Measurements from ENCODE around the gene GTSE1. TPM values are rescaled to one million over a fixed set of nuclear protein-coding genes. Genes with fewer than 3 reads are reported as not detected.

GTSE1 gene
- total RNA-seq, 1 experiment from 2014 or later = 46.1 TPM

- TF ChIP-seq ZBTB33 (IDR thresholded peaks at IDR 0.05; ENCODE audit: extremely low read depth, insufficient replicate concordance, low read length) (no peak), SIN3A (IDR thresholded peaks at IDR 0.05; ENCODE audit: low read depth) (no peak), SRF (IDR thresholded peaks at IDR 0.05; ENCODE audit: low read depth) (no peak)
Measured at GRCh38 chr22:46280999-46281623, 15.6 kb upstream of the GTSE1 start (continued).

GRCh38 chr22:46281866-46282678, 14.6 kb upstream of the GTSE1 start:
- no peaks in the 10 kb centered on the region for H4K20me1 ChIP-seq (ENCODE audit: insufficient read depth)
- no peak overlapping the region for H3K4me2 ChIP-seq (ENCODE audit: low read length)
- CTCF ChIA-PET = no interaction called here
- no peak for TF ChIP-seq FOSL1 (IDR thresholded peaks at IDR 0.05; ENCODE audit: low read depth)
- TF ChIP-seq ZBTB33 (IDR thresholded peaks at IDR 0.05; ENCODE audit: extremely low read depth, insufficient replicate concordance, low read length) = no peak
- no peak for TF ChIP-seq ZFX (IDR thresholded peaks at IDR 0.05)
- no peak for TF ChIP-seq YY1 (IDR thresholded peaks at IDR 0.05; ENCODE audit: extremely low read depth, insufficient replicate concordance, low read depth, low read length)
- TF ChIP-seq EZH2phosphoT487 (IDR thresholded peaks at IDR 0.05; ENCODE audit: borderline replicate concordance) = no peak
- TF ChIP-seq MAX (IDR thresholded peaks at IDR 0.05) = no peak
- no peak for TF ChIP-seq CBX3 (IDR thresholded peaks at IDR 0.05; ENCODE audit: low read depth)
- TF ChIP-seq CEBPB (IDR thresholded peaks at IDR 0.05; ENCODE audit: low read depth) = no peak
- TF ChIP-seq ATF3 (IDR thresholded peaks at IDR 0.05) = no peak
- no peak for TF ChIP-seq CTCF (IDR thresholded peaks at IDR 0.05 in 2 of 3, conservative IDR thresholded peaks at IDR 0.05 in 1 of 3; ENCODE audit: borderline replicate concordance in 1 of 3, insufficient read depth in 1 of 3, low read depth in 2 of 3, low read length in 2 of 3)
- no peak for TF ChIP-seq ZNF274 (IDR thresholded peaks at IDR 0.05; ENCODE audit: low read depth, low read length)
- no peak for TF ChIP-seq POLR2AphosphoS5 (IDR thresholded peaks at IDR 0.05; ENCODE audit: low read depth, low read length)
- ATAC-seq = no peak
- H3K4me3 ChIP-seq (replicated peaks in 1 of 2; ENCODE audit: low read depth in 1 of 2, low read length in 2 of 2) = no peak overlapping the region
- no peaks in the 10 kb centered on the region for H3K27me3 ChIP-seq (ENCODE audit: insufficient read depth, low read length)
- peaks cover 33 to 35% of the 10 kb centered on the region in 2 experiments; a peak in 3 of 4 replicates for H3K36me3 ChIP-seq (ENCODE audit: control insufficient read depth in 1 of 2, insufficient read depth in 2 of 2, low read length in 2 of 2)
- no peak overlapping the region for H2AFZ ChIP-seq (ENCODE audit: low read depth, low read length, poor library complexity, severe bottlenecking)
- no peaks in the 10 kb centered on the region for H3K79me2 ChIP-seq (ENCODE audit: insufficient read depth, low read length)
- no peak overlapping the region for H3K9ac ChIP-seq (ENCODE audit: low read length)
- no TSS peak for BruUV-seq (replicated peaks)
- POLR2A ChIA-PET = no interaction called here
- no peaks in the 10 kb centered on the region for H3K4me1 ChIP-seq (ENCODE audit: control insufficient read depth in 1 of 2, insufficient read depth in 2 of 2, low read length in 2 of 2)
- RAD21 ChIA-PET (ENCODE audit: low non-redundant PET in 1 of 2, low total read pairs in 2 of 2, uncharacterized antibody in 2 of 2, unreplicated experiment in 2 of 2) = no interaction called here
- no peak for DNase-seq (ENCODE audit: low read depth, low spot score)
- H3K27ac ChIP-seq (ENCODE audit: low read depth, low read length) = no peak overlapping the region
- no peaks in the 10 kb centered on the region for H3K9me2 ChIP-seq (ENCODE audit: insufficient read depth)
- intact Hi-C loops (cut with micrococcal nuclease) = no loop called here
- H3K9me3 ChIP-seq (ENCODE audit: control insufficient read depth in 1 of 2, insufficient read depth in 1 of 2, low read depth in 1 of 2, low read length in 2 of 2) = no peaks in the 10 kb centered on the region
